Astrocyte (in vitro differentiated cells and primary cell): ENCODE measurements around the gene PLCH2. TPM values are rescaled to one million over a fixed set of nuclear protein-coding genes. Genes with fewer than 3 reads are reported as not detected.
A peak's percentile ranks its signal among the peaks of the same experiment; 100 is the strongest.

ENCODE experiments used
- DNase-seq: peaks from one replicate; pipeline ENCODE4 v3.0.0-alpha.2; 2010; ENCODE audit warnings: low read depth
- FAIRE-seq: peaks from 2 replicates; lab custom pipeline; 2011; peaks lifted over from hg19 to GRCh38; lab: Jason Lieb, UNC
- H2AFZ ChIP-seq: 2 replicates; pipeline ENCODE4 v1.6.0; 2012; ENCODE audit warnings: low read depth, low read length, inconsistent platforms
- H3K27ac ChIP-seq: 2 replicates; pipeline ENCODE4 v1.5.1; 2011; ENCODE audit warnings: low read depth, low read length, inconsistent platforms
- H3K27me3 ChIP-seq: 2 replicates; pipeline ENCODE4 v1.6.0; 2011; ENCODE audit warnings: low read length, inconsistent platforms; ENCODE audit not compliant: insufficient read depth
- H3K36me3 ChIP-seq: 2 replicates; pipeline ENCODE4 v1.5.1; 2011; ENCODE audit warnings: low read length, inconsistent platforms; ENCODE audit not compliant: insufficient read depth
- H3K4me1 ChIP-seq: 2 replicates; pipeline ENCODE4 v1.5.1; 2011; ENCODE audit warnings: low read length, inconsistent platforms; ENCODE audit not compliant: insufficient read depth
- H3K4me2 ChIP-seq: 2 replicates; pipeline ENCODE4 v1.6.0; 2012; ENCODE audit warnings: low read length, inconsistent platforms
- H3K4me3 ChIP-seq: 2 replicates; pipeline ENCODE4 v1.5.1; 2011; ENCODE audit warnings: low read depth, mild to moderate bottlenecking, low read length, inconsistent platforms; ENCODE audit not compliant: insufficient read depth
- H3K79me2 ChIP-seq: 2 replicates; pipeline ENCODE4 v1.6.0; 2012; ENCODE audit warnings: mild to moderate bottlenecking, low read length, inconsistent platforms; ENCODE audit not compliant: insufficient read depth
- H3K9ac ChIP-seq: 2 replicates; pipeline ENCODE4 v1.6.0; 2012; ENCODE audit warnings: mild to moderate bottlenecking, low read length, inconsistent platforms
- H3K9me3 ChIP-seq: 2 replicates; pipeline ENCODE4 v1.5.1; 2012; ENCODE audit warnings: low read depth, mild to moderate bottlenecking, low read length, inconsistent platforms; ENCODE audit not compliant: insufficient read depth
- H4K20me1 ChIP-seq: 2 replicates; pipeline ENCODE4 v1.6.0; 2012; ENCODE audit warnings: low read length, inconsistent platforms; ENCODE audit not compliant: insufficient read depth
- H3K27ac Mint-ChIP-seq: one replicate; pipeline ENCODE4 v1.8.0; 2021; ENCODE audit warnings: mild to moderate bottlenecking, mixed read lengths; ENCODE audit not compliant: unreplicated experiment
- H3K27me3 Mint-ChIP-seq: one replicate; pipeline ENCODE4 v1.8.0; 2021; ENCODE audit warnings: low read depth, mixed read lengths; ENCODE audit not compliant: unreplicated experiment
- H3K36me3 Mint-ChIP-seq: one replicate; pipeline ENCODE4 v1.8.0; 2021; ENCODE audit warnings: low read depth, mixed read lengths; ENCODE audit not compliant: unreplicated experiment
- H3K4me1 Mint-ChIP-seq: one replicate; pipeline ENCODE4 v1.8.0; 2021; ENCODE audit warnings: low read depth, mixed read lengths; ENCODE audit not compliant: unreplicated experiment
- H3K4me3 Mint-ChIP-seq: one replicate; pipeline ENCODE4 v1.8.0; 2021; ENCODE audit warnings: mild to moderate bottlenecking, moderate library complexity, mixed read lengths; ENCODE audit not compliant: unreplicated experiment
- H3K9me3 Mint-ChIP-seq: one replicate; pipeline ENCODE4 v1.8.0; 2021; ENCODE audit warnings: mild to moderate bottlenecking, mixed read lengths; ENCODE audit not compliant: unreplicated experiment
- CTCF ChIP-seq: IDR thresholded peaks from 2 replicates; pipeline ENCODE4 v1.5.1; 2011; ENCODE audit warnings: low read depth, mild to moderate bottlenecking, inconsistent platforms, low read length, moderate library complexity; ENCODE audit not compliant: insufficient read depth
- EZH2 ChIP-seq: IDR thresholded peaks from 2 replicates; pipeline ENCODE4 v1.6.1; 2012; ENCODE audit warnings: mild to moderate bottlenecking, low read length, inconsistent platforms; ENCODE audit not compliant: insufficient read depth
- total RNA-seq: library from RNA; stranded (reverse); gene quantifications from 2 replicates; pipeline ENCODE4 v1.2.1, GENCODE V29; 2021

Gene PLCH2
- total RNA-seq, 1 donor from 2014 or later: 2.0 TPM

DNA sequence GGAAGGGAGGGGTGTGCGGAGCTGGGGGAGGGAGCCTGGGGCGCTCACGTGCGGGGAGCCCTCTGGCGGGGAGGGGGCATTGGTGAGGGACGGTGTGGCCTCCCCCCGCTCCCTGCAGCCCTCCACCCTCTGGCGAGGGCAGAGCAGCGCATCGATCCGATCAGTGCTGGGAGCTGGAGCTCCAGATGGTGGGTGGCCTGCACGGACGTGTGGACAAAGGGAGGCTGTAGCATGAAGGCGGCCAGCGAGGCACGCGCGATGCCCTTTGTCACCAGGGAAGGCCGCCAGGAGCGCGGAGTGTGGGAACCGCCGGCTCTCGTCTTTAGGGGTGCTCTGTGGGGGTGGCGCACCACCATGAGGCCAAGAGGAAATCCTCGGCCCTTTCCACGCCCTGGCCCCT is 59.4 kb downstream of the PLCH2 start:
- Mint-ChIP-seq H3K4me1 (peaks cover 10% of the 10 kb centered on the region), H3K36me3 (no peaks in the 10 kb centered on the region), H3K27me3 (peaks cover 46% of the 10 kb centered on the region), H3K27ac (no peak overlapping the region), H3K9me3 (no peaks in the 10 kb centered on the region), H3K4me3 (no peak overlapping the region)
- Histone ChIP-seq H3K27ac (no peak overlapping the region), H3K9me3 (no peaks in the 10 kb centered on the region), H2AFZ (no peak overlapping the region), H3K4me1 (peaks cover 38% of the 10 kb centered on the region), H3K4me3 (no peak overlapping the region), H3K79me2 (no peaks in the 10 kb centered on the region), H3K36me3 (no peaks in the 10 kb centered on the region), H3K9ac (no peak overlapping the region), H4K20me1 (no peaks in the 10 kb centered on the region), H3K27me3 (peaks cover 8% of the 10 kb centered on the region), H3K4me2 (peak overlapping the region; percentile 72)
- no peak for TF ChIP-seq CTCF
- no peak for TF ChIP-seq EZH2
- DNase-seq (no peak), FAIRE-seq (no peak)

- H3K36me3 ChIP-seq: no peaks in the 10 kb centered on the region
- peaks cover 10% of the 10 kb centered on the region for H3K4me1 Mint-ChIP-seq
- H3K4me3 Mint-ChIP-seq: no peak overlapping the region
- H3K27me3 ChIP-seq: peaks cover 5% of the 10 kb centered on the region
- no peaks in the 10 kb centered on the region for H3K9me3 Mint-ChIP-seq
- no peak overlapping the region for H3K4me3 ChIP-seq
- peaks cover 44% of the 10 kb centered on the region for H3K27me3 Mint-ChIP-seq
- no peak overlapping the region for H3K27ac Mint-ChIP-seq
- H3K79me2 ChIP-seq: no peaks in the 10 kb centered on the region
- FAIRE-seq (no peak), DNase-seq (no peak)
- no peaks in the 10 kb centered on the region for H4K20me1 ChIP-seq
- peaks cover 34% of the 10 kb centered on the region for H3K4me1 ChIP-seq
- no peak overlapping the region for H3K4me2 ChIP-seq
- H2AFZ ChIP-seq: no peak overlapping the region
- H3K36me3 Mint-ChIP-seq: no peaks in the 10 kb centered on the region
- TF ChIP-seq CTCF (no peak), EZH2 (no peak)
- no peaks in the 10 kb centered on the region for H3K9me3 ChIP-seq
- H3K27ac ChIP-seq: no peak overlapping the region
- no peak overlapping the region for H3K9ac ChIP-seq
Measured at GRCh38 chr1:2535981-2536380, 59.9 kb downstream of the PLCH2 start.

GRCh38 chr1:2537784-2538115 is 61.7 kb downstream of the PLCH2 start:
- Histone ChIP-seq H3K79me2 (no peaks in the 10 kb centered on the region), H3K9ac (no peak overlapping the region), H3K27me3 (peaks cover 2% of the 10 kb centered on the region), H3K4me3 (no peak overlapping the region), H2AFZ (no peak overlapping the region), H3K36me3 (no peaks in the 10 kb centered on the region), H3K4me2 (no peak overlapping the region), H3K27ac (no peak overlapping the region), H3K9me3 (no peaks in the 10 kb centered on the region), H3K4me1 (peaks cover 33% of the 10 kb centered on the region), H4K20me1 (no peaks in the 10 kb centered on the region)
- Mint-ChIP-seq H3K27ac (no peak overlapping the region), H3K4me1 (peaks cover 10% of the 10 kb centered on the region), H3K27me3 (peaks cover 36% of the 10 kb centered on the region), H3K36me3 (no peaks in the 10 kb centered on the region), H3K4me3 (no peak overlapping the region), H3K9me3 (no peaks in the 10 kb centered on the region)
- no peak for FAIRE-seq
- DNase-seq: no peak
- TF ChIP-seq CTCF: no peak
- TF ChIP-seq EZH2: no peak
